MCF 10A (cell line): ENCODE results near the gene PHACTR1. TPM values are rescaled to one million over a fixed set of nuclear protein-coding genes. Genes with fewer than 3 reads are reported as not detected.

ENCODE experiments used
- BruUV-seq: library from RNA; stranded (reverse); fragments of 400-500 nt; replicated peaks from 2 replicates; lab custom pipeline; 2021; lab: Mats Ljungman, UMichigan
- CTCF ChIA-PET: fragments of 300-600 bp; sonication (Branson Sonifier 250); formaldehyde crosslinking; extraction: SDS; loops from one replicate; lab custom pipeline; 2021; ENCODE audit warnings: antibody characterized with exemption, inconsistent platforms; lab: Yijun Ruan, JAX
- POLR2A ChIA-PET: fragments of 300-600, 350-650 bp; sonication (Branson Sonifier 250); formaldehyde crosslinking; extraction: SDS; loops from one replicate; lab custom pipeline; 2020; ENCODE audit warnings: antibody characterized with exemption, inconsistent platforms; lab: Yijun Ruan, JAX
- DNase-seq: peaks from one replicate; pipeline ENCODE4 v3.0.0-alpha.2; 2018; ENCODE audit not compliant: unreplicated experiment
- H3K27ac Mint-ChIP-seq: one replicate; pipeline ENCODE4 v1.8.0; 2022; ENCODE audit warnings: mild to moderate bottlenecking, low read depth, mixed read lengths; ENCODE audit not compliant: unreplicated experiment
- H3K27me3 Mint-ChIP-seq: one replicate; pipeline ENCODE4 v1.8.0; 2022; ENCODE audit warnings: mixed read lengths; ENCODE audit not compliant: insufficient read depth, unreplicated experiment
- H3K36me3 Mint-ChIP-seq: one replicate; pipeline ENCODE4 v1.8.0; 2022; ENCODE audit warnings: mild to moderate bottlenecking, moderate library complexity, mixed read lengths; ENCODE audit not compliant: insufficient read depth, unreplicated experiment
- H3K4me1 Mint-ChIP-seq: one replicate; pipeline ENCODE4 v1.8.0; 2022; ENCODE audit warnings: mixed read lengths; ENCODE audit not compliant: insufficient read depth, unreplicated experiment
- H3K4me3 Mint-ChIP-seq: one replicate; pipeline ENCODE4 v1.8.0; 2022; ENCODE audit warnings: mild to moderate bottlenecking, moderate library complexity, mixed read lengths; ENCODE audit not compliant: unreplicated experiment
- H3K9me3 Mint-ChIP-seq: one replicate; pipeline ENCODE4 v1.8.0; 2022; ENCODE audit warnings: mixed read lengths; ENCODE audit not compliant: unreplicated experiment
- intact Hi-C: fragments of 100-400 bp; cut with micrococcal nuclease; formaldehyde crosslinking; loops from 2 replicates; pipeline ENCODE4 v1.14.1; 2022
- total RNA-seq: library from RNA; stranded (reverse); gene quantifications from 2 replicates; pipeline ENCODE4 v1.2.3, GENCODE V29; 2022
- TF ChIP-seq, protein P1 (sequence below): fragments of 200-600 bp; IDR thresholded peaks from one replicate; pipeline ENCODE4 v1.8.0; 2022; ENCODE audit warnings: antibody characterized with exemption, mild to moderate bottlenecking; ENCODE audit not compliant: unreplicated experiment

The PHACTR1 gene
- total RNA-seq, 1 experiment from 2014 or later: not detected

DNA sequence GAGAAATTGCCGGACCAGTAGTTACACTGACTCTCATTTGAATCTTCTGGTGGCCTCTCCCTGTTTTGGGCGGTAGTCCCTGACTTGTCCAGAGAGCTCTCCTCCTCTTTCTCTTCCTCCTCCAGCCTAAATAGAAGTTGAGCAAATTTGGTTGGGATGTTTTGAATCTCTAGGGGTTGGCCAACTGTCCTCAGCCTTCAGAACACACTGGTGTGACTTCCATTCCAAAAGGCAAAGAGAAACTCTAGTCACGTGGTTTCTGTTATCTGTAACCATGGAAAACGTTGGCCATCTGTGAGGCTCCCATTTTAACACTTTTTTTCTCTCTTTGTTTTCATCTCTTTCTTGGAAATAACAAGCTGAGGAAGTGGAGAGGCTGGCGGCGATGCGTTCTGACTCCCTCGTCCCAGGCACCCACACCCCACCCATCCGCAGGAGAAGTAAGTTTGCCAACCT, 336.5 kb downstream of the PHACTR1 start:
- DNase-seq: no peak
- Mint-ChIP-seq H3K4me1 (no peaks in the 10 kb centered on the region), H3K27me3 (peaks cover 25% of the 10 kb centered on the region), H3K36me3 (no peaks in the 10 kb centered on the region), H3K4me3 (no peak overlapping the region), H3K9me3 (peaks cover 7% of the 10 kb centered on the region), H3K27ac (no peak overlapping the region)
- TF ChIP-seq, protein P1, sequence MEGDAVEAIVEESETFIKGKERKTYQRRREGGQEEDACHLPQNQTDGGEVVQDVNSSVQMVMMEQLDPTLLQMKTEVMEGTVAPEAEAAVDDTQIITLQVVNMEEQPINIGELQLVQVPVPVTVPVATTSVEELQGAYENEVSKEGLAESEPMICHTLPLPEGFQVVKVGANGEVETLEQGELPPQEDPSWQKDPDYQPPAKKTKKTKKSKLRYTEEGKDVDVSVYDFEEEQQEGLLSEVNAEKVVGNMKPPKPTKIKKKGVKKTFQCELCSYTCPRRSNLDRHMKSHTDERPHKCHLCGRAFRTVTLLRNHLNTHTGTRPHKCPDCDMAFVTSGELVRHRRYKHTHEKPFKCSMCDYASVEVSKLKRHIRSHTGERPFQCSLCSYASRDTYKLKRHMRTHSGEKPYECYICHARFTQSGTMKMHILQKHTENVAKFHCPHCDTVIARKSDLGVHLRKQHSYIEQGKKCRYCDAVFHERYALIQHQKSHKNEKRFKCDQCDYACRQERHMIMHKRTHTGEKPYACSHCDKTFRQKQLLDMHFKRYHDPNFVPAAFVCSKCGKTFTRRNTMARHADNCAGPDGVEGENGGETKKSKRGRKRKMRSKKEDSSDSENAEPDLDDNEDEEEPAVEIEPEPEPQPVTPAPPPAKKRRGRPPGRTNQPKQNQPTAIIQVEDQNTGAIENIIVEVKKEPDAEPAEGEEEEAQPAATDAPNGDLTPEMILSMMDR: no peak
- intact Hi-C loops: no loop called here
- ChIA-PET CTCF (no interaction called here), POLR2A (no interaction called here)
- BruUV-seq: no TSS peak

DNA sequence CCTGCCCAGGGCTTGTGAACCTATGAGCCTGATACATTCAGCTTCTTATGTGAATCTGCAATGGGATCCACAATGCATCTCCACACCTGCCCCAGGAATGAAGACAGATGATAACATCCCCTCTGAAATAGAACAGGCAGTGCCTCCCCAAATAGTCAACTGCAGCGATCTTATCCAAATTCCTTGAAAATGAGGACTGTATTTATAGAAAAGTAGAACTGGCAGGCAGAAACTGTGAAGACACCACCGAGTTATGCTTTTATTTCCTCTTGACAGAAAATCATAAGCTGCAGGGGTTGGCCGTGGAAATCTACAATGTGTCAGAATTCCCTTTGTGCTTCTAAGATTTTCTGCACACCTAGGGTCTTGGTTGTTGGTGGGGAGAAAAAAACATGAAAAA, 341.5 kb downstream of the PHACTR1 start:
- no peak overlapping the region for H3K27ac Mint-ChIP-seq
- BruUV-seq: no TSS peak
- intact Hi-C loops: no loop called here
- H3K9me3 Mint-ChIP-seq: peaks cover 7% of the 10 kb centered on the region
- no peaks in the 10 kb centered on the region for H3K36me3 Mint-ChIP-seq
- ChIA-PET CTCF (no interaction called here), POLR2A (no interaction called here)
- peaks cover 10% of the 10 kb centered on the region for H3K27me3 Mint-ChIP-seq
- TF ChIP-seq, protein P1: no peak
- no peaks in the 10 kb centered on the region for H3K4me1 Mint-ChIP-seq
- no peak for DNase-seq
- no peak overlapping the region for H3K4me3 Mint-ChIP-seq

DNA sequence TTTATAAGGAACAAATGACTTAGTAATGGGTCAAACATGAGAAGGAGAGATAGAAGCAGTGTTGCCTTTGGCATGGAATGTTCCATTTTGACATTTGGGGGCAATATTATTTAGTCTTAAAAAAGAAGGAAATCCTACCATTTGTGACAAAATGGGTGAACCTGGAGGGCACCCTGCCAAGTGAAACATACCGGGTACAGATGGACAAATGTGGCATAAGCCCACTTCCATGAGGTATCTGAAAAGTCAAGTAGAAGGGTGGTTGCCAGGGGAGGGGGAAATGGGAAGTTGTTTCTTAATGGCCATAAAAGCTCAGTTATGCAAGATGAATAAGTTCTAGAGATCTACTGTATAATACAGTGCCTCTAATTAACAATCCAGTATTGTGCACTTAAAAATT, 342.5 kb downstream of the PHACTR1 start:
- no peaks in the 10 kb centered on the region for H3K36me3 Mint-ChIP-seq
- H3K27ac Mint-ChIP-seq: no peak overlapping the region
- ChIA-PET POLR2A (no interaction called here), CTCF (no interaction called here)
- no peak for DNase-seq
- no TSS peak for BruUV-seq
- intact Hi-C loops: no loop called here
- H3K4me1 Mint-ChIP-seq: no peaks in the 10 kb centered on the region
- H3K4me3 Mint-ChIP-seq: no peak overlapping the region
- peaks cover 10% of the 10 kb centered on the region for H3K27me3 Mint-ChIP-seq
- TF ChIP-seq, protein P1: no peak
- peaks cover 7% of the 10 kb centered on the region for H3K9me3 Mint-ChIP-seq

GRCh38 chr6:13063300-13063918, 346.8 kb downstream of the PHACTR1 start:
- TF ChIP-seq, protein P1: no peak
- intact Hi-C loops: no loop called here
- no TSS peak for BruUV-seq
- ChIA-PET POLR2A (interaction anchor here (0.6 kb wide), 1 partner anchor 52 kb away, joined by 4 read pairs; no protein-coding TSS in a partner anchor), CTCF (no interaction called here)
- no peaks in the 10 kb centered on the region for H3K9me3 Mint-ChIP-seq
- H3K4me1 Mint-ChIP-seq: no peaks in the 10 kb centered on the region
- DNase-seq: no peak
- no peak overlapping the region for H3K27ac Mint-ChIP-seq
- no peaks in the 10 kb centered on the region for H3K36me3 Mint-ChIP-seq
- no peaks in the 10 kb centered on the region for H3K27me3 Mint-ChIP-seq
- no peak overlapping the region for H3K4me3 Mint-ChIP-seq
